IMR-90 (cell line): Measurements from ENCODE around the gene PRODH2.

Source experiments
- BHLHE40 ChIP-seq: fragments of 150-350 bp; IDR thresholded peaks from 2 replicates; pipeline ENCODE4 v1.6.1; 2016; ENCODE audit warnings: mild to moderate bottlenecking, low read depth, low read length
- CEBPB ChIP-seq: IDR thresholded peaks from 2 replicates; pipeline ENCODE4 v1.6.1; 2012; ENCODE audit warnings: low read depth, low read length, improper control_type of control experiment
- CTCF ChIP-seq: conservative IDR thresholded peaks from 2 replicates; pipeline ENCODE4 v1.5.1; 2012; ENCODE audit warnings: mild to moderate bottlenecking, low read depth, low read length, improper control_type of control experiment
- MXI1 ChIP-seq: IDR thresholded peaks from 2 replicates; pipeline ENCODE4 v1.6.1; 2012; ENCODE audit warnings: low read depth, mild to moderate bottlenecking, low read length, moderate library complexity, borderline replicate concordance
- POLR2A ChIP-seq: IDR thresholded peaks from 2 replicates; pipeline ENCODE4 v1.6.1; 2012; ENCODE audit warnings: mild to moderate bottlenecking, low read depth, low read length
- RAD21 ChIP-seq: IDR thresholded peaks from 2 replicates; pipeline ENCODE4 v1.6.1; 2012; ENCODE audit warnings: low read length, improper control_type of control experiment
- RCOR1 ChIP-seq: IDR thresholded peaks from 2 replicates; pipeline ENCODE4 v1.6.1; 2012; ENCODE audit warnings: mild to moderate bottlenecking, low read length, improper control_type of control experiment; ENCODE audit not compliant: insufficient replicate concordance
- RFX5 ChIP-seq: IDR thresholded peaks from 2 replicates; pipeline ENCODE4 v1.8.0; 2012; ENCODE audit warnings: low read depth, mild to moderate bottlenecking, low read length, moderate library complexity
- SMC3 ChIP-seq: fragments of 150-350 bp; IDR thresholded peaks from 2 replicates; pipeline ENCODE4 v1.6.1; 2016; ENCODE audit warnings: low read depth, mild to moderate bottlenecking, antibody characterized with exemption, low read length, moderate library complexity
- USF2 ChIP-seq: fragments of 150-350 bp; IDR thresholded peaks from 2 replicates; pipeline ENCODE4 v1.6.1; 2017; ENCODE audit warnings: mild to moderate bottlenecking, antibody characterized with exemption, low read length, low read depth

GRCh38 chr19:35754370-35755130 lies 58.1 kb downstream of the PRODH2 start:
- TF ChIP-seq CTCF = no peak
- no peak; the same call in 1 of the 2 replicates for TF ChIP-seq POLR2A
- no peak for TF ChIP-seq RAD21
- TF ChIP-seq MXI1 = no peak
- TF ChIP-seq RCOR1 = no peak
- TF ChIP-seq USF2 = no peak
- TF ChIP-seq CEBPB = no peak
- TF ChIP-seq RFX5 = no peak
- TF ChIP-seq BHLHE40 = no peak
- TF ChIP-seq SMC3 = no peak
